Right forelimb (tissue), 1 donor: Measurements from ENCODE around the gene TPBGL.

Source experiments
- DNase-seq: peaks from one replicate; pipeline ENCODE4 v3.0.0-alpha.2; 2018

Gene TPBGL

DNA sequence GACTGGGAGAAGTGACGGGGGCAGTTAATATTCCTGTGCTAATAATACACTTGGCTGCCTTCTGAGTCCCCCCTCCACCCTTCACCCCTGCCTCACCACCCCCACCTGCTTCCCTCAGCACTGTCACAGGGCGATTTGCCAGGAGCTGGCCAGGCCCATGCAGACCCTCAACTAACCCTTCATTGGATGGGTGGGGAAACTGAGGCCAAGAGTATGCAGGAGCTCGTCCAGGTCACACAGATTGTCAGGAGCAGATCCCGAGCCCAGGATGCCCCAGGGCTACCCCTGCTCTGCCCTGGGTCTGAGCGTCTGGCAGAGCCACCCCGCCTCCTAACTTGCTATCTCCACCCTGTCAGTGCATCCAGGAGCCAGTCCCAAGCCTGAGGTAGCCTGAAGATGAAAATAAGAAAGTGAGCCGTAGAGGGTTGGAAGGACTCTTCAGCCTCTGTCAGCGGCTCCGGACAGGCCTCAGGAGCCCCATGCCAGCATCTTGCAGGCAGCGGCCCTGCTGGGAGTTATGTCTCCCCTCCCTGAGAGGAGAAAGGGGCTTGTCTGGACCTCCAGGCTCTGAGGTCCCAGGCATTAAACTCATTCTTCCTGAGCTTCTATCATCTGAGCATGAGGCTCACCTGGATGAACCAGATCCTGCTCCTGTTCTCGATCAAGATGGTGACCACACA lies 6.2 kb downstream of the TPBGL start:
- DNase-seq, result no peak

DNA sequence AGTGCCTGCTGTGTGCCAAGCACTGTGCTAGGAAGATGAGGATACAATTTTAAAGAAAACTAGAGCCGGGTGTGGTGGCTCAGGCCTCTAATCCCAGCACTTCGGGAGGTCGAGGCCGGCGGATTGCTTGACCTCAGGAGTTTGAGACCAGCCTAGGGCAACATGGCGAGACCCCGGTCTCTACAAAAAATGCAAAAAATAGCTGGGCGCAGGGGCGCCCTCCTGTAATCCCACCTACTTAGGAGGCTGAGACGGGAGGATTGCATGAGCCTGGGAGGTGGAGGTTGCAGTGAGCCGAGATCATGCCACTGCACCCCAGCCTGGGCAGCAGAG lies 8.3 kb downstream of the TPBGL start:
- DNase-seq, result no peak

DNA sequence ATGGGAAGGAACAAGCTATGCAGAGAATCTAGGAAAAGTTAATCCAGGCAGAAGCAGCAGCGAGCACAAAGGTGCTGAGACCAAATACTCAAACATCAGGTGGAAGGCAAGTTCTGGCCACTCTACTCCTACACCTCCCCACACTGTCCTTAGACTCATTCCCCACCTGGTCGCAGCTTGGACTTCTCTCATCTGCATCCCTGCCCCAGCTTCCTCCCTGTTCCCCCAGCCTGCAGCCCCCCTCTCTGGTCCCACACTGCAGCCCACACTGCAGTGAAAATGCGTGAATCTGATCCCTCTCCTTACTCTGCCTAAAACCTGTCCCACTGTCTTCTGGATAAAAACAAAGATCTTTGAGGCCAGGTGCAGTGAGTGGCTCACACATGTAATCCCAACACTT lies 9.1 kb downstream of the TPBGL start:
- no peak for DNase-seq

DNA sequence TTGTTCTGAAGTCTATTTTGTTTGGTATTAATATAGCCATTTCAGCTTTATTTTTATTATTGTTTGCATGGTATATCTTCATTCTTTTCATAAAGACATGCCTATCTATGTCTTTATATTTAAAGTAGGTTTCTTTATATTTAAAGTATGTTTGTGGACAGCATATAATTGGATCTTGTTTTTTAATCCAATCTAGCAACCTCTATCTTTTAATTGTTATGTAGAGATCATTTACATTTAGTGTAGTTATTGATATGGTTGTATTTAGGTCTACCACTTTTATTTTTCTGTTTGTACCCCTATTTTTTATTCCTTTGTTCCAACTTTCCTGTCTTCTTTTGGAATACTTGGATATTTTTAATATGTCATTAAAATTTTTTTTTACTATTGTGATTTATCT lies 13.8 kb downstream of the TPBGL start:
- DNase-seq, result no peak

DNA sequence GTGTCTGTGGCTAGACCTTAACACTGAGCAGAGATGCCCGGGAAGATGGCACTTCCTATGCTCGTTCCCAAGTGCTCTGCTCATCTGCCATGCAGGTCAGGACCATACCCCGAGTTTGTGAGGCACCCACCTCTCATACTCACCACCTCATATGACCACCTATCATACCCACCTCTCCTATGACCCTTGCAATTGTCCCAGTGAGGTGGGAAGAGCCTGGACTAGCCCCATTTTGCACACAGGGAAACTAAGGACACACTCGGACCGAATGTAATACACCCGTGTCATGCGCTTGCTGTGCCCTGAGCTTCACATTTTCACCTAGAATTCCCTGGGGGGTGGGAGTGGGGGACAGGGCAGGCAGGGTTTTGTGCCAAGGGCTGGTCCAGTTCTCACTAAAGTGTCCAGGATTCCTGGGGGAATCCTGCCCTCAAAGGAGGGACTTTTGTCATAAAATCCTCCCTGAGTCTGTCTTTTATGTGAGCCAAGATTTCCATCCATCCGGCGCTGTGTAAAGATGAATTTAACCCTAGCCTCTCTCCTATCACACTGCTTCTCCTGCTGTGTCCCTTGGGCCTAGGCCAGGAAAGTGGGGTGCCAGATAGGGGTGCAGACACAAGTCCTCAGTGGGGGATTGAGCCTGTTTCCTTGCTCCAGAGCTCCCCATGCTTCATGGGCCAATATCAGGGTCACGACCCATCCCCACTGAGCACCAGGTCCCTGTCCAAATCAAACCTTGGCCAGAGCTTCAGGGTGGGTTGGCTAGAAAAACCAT lies 20.0 kb downstream of the TPBGL start:
- DNase-seq, result no peak

DNA sequence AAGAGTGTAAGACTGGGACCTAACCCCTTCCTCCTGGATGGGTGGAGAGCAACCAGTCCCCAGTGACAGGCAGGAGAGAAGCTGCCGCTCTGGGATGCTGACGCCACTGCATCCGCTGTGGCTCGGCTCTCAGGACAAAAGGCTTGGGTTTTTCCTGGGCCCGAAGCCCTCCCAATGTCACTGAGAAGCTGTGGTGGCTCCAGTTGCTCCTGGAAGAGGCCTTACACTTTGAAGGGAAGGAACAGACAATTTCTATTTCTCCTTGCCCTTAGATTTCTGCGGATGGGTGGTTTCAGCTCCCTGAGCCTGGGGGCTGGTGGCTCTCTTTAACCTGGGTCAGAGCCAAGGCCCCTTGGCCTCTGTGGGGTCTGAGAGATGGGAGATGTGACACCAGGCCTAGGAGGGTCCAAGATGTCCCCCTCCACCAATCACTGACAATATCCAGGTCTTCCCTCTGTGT lies 21.4 kb downstream of the TPBGL start:
- peak; percentile 34 for DNase-seq

DNA sequence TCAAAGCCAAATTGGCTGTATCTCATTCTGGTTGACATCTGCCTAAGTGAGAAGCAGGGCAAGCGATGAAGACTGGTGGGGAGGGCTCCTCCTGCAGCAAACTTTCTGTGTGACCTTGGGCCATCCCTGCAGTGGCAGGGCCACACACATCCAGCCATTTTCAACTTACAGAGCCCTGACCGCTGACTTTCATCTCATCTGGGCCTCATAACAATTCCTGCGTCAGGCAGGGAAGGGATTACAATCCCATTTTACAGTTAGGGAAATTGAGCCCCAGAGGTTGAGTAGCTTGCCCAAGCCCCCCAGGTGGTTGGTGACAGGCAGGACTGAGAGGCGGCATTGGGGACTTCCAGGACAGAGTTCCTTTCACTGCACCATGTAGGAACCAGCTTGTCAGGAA lies 21.9 kb downstream of the TPBGL start:
- DNase-seq, result peak; percentile 37

DNA sequence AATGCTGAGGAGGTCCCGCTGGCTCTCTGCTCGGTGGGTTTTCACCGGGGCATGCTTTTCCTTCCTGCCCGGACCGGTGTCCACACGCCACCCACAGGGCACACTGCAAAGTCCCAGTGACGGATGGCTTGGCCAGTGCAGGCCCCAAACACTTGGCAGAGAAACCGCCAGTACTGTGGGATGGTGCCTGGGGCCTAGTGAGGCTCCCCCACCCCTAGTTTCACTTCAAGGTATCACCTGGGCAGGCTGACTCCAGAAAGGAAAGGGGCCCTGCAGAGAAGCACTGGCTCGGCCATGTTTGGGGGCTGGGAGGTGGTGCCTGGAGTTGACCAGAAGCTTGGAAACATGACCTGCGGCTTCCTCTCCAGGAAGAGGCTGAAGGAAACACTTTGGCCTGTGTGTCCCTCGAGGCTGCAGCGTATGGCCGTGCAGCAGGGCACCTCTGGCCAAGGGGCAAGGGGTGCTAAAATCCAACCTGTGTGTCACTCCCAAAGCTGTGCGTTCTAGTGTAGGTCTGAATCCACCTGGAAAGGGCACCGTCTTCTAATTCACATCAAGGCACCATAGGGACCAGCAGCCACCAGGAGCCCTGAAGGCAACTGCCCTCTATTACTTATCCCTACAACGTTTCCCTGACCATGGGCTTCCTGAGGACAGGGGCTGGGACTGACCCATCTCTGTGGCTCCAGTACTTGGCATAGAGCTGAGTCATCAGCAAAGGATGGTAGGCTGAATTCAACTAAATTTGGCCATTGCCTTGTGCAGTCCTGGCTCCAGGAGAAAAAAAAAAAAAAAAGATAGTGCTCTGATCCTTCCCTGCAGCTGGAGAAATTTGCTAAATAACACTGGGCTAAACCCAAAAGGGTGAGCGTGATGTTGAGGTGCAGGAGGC lies 22.6 kb downstream of the TPBGL start:
- DNase-seq, result peak; percentile 36

DNA sequence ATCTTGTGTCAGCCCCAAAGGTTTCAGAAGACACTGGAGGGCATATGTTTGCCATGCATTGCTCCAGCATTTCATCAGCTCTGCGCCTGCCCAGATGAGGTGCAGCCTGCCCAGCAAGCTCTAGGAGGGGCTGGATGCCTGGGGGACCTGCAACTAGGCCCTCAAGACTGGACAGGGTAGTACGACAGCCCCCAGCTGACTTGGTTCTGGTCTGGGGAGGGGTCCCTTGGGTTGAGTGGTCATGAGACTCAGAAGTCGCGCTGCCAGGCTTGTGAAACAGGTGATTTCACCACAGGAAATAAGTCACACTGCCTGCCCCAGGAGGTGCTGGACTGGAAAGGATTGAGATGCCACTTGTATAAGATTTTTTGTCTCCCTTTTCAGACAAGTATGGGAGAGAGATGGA lies 23.4 kb downstream of the TPBGL start:
- DNase-seq, result peak; percentile 37

DNA sequence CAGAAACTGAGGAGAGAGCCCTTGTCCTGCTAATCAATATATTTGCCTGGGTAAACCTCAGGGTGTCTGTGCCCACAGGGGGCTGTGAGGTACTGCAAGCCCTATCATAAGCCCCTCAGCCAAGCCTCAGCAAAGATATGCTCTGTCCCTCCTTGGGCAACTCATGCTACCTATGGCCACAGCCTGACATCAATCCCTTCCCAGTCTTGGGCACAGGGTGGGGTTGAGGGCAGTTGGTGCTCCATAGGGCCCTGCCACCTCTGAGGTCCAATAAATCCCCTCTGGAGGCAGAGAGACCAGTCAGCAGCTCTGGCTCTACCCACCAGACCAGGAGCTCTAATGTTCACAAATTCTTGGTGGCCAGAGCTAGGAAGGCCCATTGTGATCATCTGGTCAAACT lies 23.8 kb downstream of the TPBGL start:
- peak; percentile 36 for DNase-seq

DNA sequence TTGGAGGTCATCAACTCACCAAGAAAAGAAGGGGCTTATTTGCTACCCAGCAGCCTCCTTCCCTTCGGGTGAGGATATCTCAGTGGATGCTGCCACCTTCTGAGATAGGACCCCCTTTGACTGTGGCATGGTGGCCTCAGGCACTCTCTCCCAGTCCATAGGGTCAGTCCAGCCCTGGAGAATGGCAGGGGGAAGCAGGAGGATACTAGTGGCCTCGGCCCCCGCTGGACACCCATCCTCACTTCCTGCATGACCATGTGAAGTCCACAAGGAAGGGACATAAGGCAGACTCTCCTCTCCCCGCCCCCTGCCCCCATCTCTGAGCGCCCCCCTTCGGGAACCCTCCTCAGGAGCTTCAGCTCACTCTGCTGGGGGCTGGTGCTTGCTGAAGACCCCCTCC lies 24.4 kb downstream of the TPBGL start:
- peak; percentile 38 for DNase-seq

DNA sequence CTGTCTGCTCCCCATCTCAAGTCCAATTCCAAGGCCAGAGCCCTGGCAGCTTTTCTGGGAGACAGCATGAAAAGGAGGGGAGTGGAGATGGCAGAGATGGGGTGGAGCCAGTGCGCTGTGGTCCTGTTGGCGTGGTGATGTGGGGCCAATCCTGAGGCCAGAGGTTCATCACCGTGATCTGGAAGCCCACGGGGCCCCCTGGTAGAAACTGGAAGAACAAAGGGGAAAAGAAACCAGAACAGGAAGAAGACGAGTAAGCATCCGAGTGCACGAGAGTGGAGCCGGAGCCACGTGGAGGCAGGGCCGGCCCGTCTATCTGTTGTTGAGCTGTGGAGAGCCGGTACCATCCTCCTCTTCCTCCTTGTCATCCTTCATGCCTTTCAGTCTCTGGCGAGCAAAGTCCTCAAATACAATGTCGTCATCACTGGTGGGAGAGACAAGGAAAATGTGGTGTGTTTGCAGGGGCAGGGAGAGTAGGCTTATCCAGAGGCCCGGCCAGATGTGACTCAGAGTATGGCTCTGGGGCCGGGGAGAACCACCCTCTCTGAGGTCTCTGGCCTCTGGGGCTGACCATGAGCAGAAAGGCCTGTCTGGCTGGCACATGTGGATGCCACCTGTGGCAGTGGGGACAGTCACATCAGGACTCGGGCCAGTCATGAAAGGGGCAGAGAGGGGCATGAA lies 25.4 kb downstream of the TPBGL start:
- DNase-seq, result peak; percentile 32

DNA sequence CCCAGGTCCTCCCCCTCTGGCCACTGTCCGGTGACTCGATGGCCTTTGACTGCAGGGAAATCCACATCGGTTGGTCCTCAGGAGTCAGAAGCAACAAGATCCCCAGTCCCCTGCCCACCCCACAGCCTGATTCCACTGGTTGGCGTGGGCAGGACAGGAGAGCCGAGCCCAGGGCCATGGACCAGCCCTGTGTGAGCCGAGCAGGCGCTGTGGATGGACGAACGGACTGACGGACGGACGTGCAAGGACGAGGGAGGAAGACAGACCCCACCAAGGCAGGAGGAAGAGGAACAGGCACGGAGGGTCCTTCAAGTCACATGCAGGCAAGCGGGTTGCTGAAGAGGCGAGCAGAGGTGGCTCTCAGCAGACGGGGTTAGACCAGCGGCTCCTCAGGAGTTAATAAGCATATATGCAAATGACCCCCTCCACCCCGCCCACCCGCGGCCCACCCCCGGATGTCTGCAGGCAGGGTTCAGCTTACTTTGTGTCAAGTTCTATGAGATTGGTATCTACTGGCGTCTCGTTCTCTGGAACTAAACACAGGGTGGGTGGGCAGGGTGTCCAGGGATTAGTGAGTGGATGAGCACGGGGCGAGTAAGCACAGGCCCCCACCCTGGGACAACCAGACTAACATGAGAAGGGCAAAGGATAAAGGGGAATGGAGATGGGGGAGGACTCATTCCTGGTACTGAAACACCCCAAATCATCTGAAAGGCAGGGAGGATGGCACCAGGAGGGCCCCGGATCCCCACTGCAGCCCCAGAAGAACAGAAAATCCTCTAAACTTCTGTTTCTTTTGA lies 26.8 kb downstream of the TPBGL start:
- no peak for DNase-seq

DNA sequence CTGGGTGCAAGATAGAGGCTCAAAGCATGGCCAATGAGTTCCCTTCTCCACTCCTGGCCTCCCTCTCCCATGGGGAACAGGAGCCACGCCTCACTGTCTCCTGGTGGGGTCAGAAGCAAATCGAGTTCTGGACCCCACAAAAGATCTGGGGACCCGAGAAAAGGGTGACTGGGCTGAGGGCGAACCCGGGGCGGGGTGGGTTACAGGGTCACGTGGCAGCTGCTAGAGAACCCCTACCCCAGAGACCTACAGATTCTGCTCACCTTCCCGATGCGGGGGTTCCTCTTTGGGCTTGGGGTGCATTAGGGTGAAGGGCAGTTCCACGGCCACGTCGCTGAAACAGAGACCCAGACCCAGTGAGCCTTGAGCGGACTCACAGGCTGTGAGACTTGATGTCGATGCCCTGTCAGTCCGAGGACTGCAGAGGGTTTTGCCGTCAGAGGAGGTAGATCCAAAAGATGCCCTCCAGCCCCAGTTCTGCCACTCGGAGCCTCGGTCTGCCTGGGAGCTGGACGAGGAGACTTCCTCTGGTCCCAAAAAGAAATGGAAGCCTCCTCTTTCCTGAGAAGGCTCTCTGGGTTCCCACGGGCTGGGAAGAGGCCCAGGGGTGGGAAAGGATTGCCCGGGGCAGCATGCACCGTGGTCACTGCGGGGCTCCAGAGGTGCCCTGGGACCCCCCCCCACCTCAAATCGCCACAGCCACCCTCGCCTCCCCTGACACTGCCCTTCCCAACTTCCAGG lies 28.2 kb downstream of the TPBGL start:
- no peak for DNase-seq

DNA sequence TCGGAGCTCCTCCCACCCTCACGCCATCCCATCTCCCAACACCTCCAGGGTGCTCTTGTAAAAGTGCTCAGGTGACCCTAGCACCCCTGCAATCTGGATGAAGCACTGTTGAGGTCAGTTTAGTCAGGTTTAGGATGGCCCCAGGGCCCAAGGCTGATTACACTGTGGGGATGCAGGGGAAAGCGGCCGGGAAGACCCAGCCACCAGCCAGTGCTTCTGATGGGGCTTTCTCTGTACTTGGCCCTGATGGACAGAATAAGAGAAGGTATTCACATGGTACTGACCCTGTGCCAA lies 28.7 kb downstream of the TPBGL start:
- DNase-seq, result no peak

DNA sequence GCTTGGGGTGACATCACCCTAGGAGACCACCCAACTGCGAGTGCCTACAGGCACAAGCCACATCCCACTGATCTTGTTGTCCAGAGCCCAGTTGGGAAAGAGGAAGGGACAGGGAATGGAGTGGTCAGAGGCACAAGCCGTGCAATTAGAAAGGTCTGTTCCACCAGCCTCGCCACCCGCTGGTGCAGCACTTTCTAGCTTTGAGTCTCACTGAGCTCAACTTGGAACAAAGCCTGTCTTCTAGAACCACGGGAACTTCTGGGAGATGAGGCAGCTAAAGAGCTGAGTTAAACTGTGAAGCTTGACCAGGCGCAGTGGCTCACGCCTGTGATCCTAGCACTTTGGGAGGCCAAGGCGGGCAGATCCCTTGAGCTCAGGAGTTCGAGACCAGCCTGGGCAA lies 29.3 kb downstream of the TPBGL start:
- DNase-seq, result no peak

DNA sequence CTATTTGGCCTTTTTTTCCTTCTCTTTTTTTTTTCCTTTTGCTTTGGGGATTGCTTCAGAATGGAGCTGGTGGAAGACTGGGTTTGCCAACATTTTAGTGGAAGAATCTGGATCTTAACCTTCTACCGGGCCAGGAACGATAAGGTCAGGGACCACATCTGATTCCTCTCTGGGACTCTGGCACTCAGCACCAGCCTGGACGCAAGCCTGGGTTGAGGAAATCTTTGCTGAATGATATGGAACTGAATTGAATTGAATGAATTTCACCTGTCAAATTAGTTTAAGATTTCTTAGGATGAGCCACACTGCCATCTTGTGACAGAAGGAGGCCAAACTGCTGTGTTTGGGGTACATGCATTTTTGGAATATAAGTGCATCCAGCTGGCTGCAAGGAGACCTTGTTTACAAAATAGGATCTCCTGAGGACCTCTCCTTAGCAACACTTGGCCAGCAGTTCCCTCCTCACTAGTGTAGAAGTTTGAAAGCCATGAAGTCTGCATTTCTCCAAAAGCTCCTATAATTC lies 30.4 kb downstream of the TPBGL start:
- no peak for DNase-seq

DNA sequence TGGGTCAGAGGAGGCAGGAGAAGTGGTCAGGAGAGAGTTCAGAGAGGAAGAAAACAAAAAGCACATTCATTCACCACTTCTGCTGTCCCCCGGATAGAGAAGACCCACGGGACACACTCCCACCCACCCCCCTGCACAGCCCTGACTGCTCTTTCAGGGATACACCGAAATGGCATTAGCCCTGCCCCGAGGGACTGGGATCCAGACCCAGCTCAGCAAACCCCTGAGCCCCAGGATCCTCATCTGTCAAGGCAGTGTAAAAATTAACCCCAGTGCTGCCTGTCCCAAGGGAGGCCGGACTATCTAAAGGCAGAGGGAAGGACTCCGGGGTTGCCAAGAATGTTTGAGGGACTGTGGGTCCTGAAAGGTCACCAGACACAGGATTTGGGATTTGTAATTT lies 31.2 kb downstream of the TPBGL start:
- DNase-seq, result no peak

DNA sequence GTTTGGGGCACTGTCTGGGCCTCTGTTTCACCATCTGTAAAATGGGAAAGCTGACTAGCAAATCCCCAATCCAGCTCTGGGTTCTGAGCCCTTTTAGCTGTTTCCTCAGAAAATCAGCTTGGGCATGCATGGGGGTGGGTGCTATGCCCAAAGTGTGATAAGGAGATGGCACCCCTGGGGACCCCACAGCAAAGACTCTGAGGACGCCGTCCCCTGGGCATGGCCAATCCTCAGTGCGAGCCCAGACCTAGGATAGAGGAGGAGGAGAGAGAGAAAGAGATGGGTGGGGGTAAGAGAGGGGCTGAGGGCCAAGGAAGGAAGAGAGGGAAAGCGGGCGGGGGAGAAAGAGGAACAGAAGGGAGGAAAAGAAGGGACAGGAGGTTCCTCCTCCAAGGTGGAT lies 31.8 kb downstream of the TPBGL start:
- DNase-seq, result no peak

DNA sequence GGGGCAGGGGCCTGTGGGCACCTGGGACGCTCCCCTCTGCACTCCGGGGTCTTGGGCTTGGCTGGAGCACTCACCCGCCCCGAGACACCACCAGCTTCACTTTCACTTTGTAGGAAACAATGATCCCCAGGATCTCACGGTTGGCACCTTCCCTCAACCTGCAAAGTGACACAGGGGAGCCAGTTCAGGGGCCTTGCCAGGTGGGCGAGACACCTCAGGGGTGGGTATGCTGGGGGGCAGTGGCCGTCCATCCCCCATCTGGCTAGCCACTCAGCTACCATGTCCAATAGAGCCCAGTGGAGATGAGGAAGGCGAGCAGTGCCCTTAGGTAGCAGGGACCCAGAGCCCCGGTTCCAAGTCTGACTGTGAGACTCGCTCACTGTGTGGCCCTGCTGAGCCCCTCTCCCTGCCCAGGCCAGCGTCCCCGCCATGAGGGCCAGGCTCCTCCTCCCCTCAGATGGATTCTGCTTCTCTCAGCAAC lies 32.3 kb downstream of the TPBGL start:
- DNase-seq, result no peak
